DND-41 (cell line): ENCODE data around the gene BLVRB.

Source experiments
- EZH2 ChIP-seq: IDR thresholded peaks from 3 replicates; pipeline ENCODE4 v1.6.1; 2012; ENCODE audit warnings: borderline replicate concordance, low read depth, mild to moderate bottlenecking, moderate library complexity, low read length, inconsistent platforms; ENCODE audit not compliant: severe bottlenecking
- TF ChIP-seq, protein P1 (sequence below): IDR thresholded peaks from 2 replicates; pipeline ENCODE4 v1.5.1; 2012; ENCODE audit warnings: borderline replicate concordance, low read length, moderate library complexity, mild to moderate bottlenecking; ENCODE audit not compliant: poor library complexity, severe bottlenecking; ENCODE audit errors: extremely low read depth

DNA sequence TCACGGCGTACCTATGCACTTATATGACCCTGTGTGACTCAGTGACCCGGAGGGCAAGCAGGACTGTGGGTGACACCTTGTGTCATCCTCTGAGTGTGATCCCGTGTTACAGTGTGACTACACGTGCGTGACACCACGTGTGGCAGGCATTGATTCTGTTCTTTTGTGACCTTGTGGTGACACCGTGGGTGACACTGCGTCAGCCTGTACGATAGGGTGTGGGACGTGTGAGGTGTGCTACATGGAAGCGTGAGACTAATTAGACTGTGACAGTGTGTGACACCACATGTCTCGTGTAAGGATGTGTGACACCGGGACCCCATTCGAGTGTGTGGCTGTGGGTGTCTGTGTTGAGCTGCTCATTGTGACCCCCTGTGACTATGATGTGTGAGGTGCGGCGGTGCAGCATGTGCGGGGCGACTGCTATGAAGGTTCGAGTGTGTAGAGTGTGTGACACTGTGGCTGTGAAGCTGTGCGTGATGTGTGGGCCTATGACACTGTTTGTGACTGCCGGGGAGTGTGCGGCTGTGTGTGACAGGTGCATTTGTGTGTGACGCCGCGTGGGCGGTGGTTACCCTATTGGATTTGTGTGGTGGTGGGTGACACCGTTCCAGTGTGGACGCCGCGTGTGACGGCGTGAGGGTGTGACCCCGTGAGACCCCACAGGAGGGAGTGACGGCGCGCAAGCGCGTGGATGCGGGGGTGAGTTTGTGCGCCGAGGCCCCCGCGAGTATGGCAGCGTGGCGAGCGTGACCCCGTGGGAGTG, 857 bp upstream of the BLVRB start:
- TF ChIP-seq, protein P1, sequence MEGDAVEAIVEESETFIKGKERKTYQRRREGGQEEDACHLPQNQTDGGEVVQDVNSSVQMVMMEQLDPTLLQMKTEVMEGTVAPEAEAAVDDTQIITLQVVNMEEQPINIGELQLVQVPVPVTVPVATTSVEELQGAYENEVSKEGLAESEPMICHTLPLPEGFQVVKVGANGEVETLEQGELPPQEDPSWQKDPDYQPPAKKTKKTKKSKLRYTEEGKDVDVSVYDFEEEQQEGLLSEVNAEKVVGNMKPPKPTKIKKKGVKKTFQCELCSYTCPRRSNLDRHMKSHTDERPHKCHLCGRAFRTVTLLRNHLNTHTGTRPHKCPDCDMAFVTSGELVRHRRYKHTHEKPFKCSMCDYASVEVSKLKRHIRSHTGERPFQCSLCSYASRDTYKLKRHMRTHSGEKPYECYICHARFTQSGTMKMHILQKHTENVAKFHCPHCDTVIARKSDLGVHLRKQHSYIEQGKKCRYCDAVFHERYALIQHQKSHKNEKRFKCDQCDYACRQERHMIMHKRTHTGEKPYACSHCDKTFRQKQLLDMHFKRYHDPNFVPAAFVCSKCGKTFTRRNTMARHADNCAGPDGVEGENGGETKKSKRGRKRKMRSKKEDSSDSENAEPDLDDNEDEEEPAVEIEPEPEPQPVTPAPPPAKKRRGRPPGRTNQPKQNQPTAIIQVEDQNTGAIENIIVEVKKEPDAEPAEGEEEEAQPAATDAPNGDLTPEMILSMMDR: no peak
- no peak for TF ChIP-seq EZH2
